ENCODE results near the gene SPATA2.
"Not testable (repeated sequence)": the region's sequence is repeated elsewhere in the genome, so short reads cannot be mapped to it uniquely, and the experiment has no call there.

The SPATA2 gene

GRCh38 chr20:49915380-49916145 is at the start of gene SPATA2:
Gene SPATA2, minus strand, starts transcription at chr20:49915529. Its CDS starts 7,039 bp downstream, at chr20:49908490.
- no peak for FAIRE-seq

- no peak for FAIRE-seq
Observed at GRCh38 chr20:49961413-49961812, 46.1 kb upstream of the SPATA2 start.

- FAIRE-seq: not testable (repeated sequence)
Observed at GRCh38 chr20:49957089-49957938, 42.0 kb upstream of the SPATA2 start.

- no peak for FAIRE-seq
Observed at GRCh38 chr20:49956689-49957088, 41.4 kb upstream of the SPATA2 start.

GRCh38 chr20:49955830-49956396 is 40.6 kb upstream of the SPATA2 start:
- FAIRE-seq: not testable (repeated sequence)

GRCh38 chr20:49955167-49955566 is 39.8 kb upstream of the SPATA2 start:
- no peak for FAIRE-seq

GRCh38 chr20:49951151-49951550 is 35.8 kb upstream of the SPATA2 start:
- FAIRE-seq: no peak

GRCh38 chr20:49948809-49949507 is 33.6 kb upstream of the SPATA2 start:
- no peak for FAIRE-seq

GRCh38 chr20:49948178-49948577 is 32.8 kb upstream of the SPATA2 start:
- FAIRE-seq: no peak

GRCh38 chr20:49945701-49946477 is 30.6 kb upstream of the SPATA2 start:
- FAIRE-seq: no peak

- FAIRE-seq: no peak
Observed at GRCh38 chr20:49945306-49945700, 30.0 kb upstream of the SPATA2 start.

- no peak for FAIRE-seq
Observed at GRCh38 chr20:49942942-49943341, 27.6 kb upstream of the SPATA2 start.

GRCh38 chr20:49942303-49942702 is 27.0 kb upstream of the SPATA2 start:
- FAIRE-seq: no peak

- FAIRE-seq: no peak
Observed at GRCh38 chr20:49941456-49941855, 26.1 kb upstream of the SPATA2 start.

GRCh38 chr20:49938173-49939163 is 23.1 kb upstream of the SPATA2 start:
- no peak for FAIRE-seq

- FAIRE-seq: no peak
Observed at GRCh38 chr20:49937027-49937929, 21.9 kb upstream of the SPATA2 start.

- no peak for FAIRE-seq
Observed at GRCh38 chr20:49936153-49937026, 21.1 kb upstream of the SPATA2 start, which contains the start of gene RNF114. Gene RNF114, plus strand, starts transcription at chr20:49936397. Its CDS starts 16 bp downstream, at chr20:49936413.

GRCh38 chr20:49935746-49936152 is 20.4 kb upstream of the SPATA2 start:
- no peak for FAIRE-seq

- FAIRE-seq: no peak
Observed at GRCh38 chr20:49929142-49929494, 13.8 kb upstream of the SPATA2 start.

Data from islet of Langerhans (tissue), 1 donor.